Forelimb muscle (tissue), 1 donor: ENCODE results near the gene VPS51. TPM values are rescaled to one million over a fixed set of nuclear protein-coding genes. Genes with fewer than 3 reads are reported as not detected.
A peak's percentile ranks its signal among the peaks of the same experiment; 100 is the strongest.

Source experiments
- DNase-seq: peaks from one replicate; pipeline ENCODE4 v3.0.0-alpha.2; 2013; ENCODE audit warnings: low read depth
- polyA plus RNA-seq: library from polyadenylated mRNA; unstranded; fragments of 120-200 nt; gene quantifications from one replicate; pipeline ENCODE4 v1.2.1, GENCODE V29; 2013; ENCODE audit not compliant: insufficient read length

VPS51 gene
- 123 TPM for polyA plus RNA-seq

GRCh38 chr11:65095974-65096806, at the start of gene VPS51:
TSS of gene VPS51 (plus strand) at chr11:65096214. CDS start at chr11:65096251, 37 bp downstream.
- DNase-seq: peak; percentile 77

DNA sequence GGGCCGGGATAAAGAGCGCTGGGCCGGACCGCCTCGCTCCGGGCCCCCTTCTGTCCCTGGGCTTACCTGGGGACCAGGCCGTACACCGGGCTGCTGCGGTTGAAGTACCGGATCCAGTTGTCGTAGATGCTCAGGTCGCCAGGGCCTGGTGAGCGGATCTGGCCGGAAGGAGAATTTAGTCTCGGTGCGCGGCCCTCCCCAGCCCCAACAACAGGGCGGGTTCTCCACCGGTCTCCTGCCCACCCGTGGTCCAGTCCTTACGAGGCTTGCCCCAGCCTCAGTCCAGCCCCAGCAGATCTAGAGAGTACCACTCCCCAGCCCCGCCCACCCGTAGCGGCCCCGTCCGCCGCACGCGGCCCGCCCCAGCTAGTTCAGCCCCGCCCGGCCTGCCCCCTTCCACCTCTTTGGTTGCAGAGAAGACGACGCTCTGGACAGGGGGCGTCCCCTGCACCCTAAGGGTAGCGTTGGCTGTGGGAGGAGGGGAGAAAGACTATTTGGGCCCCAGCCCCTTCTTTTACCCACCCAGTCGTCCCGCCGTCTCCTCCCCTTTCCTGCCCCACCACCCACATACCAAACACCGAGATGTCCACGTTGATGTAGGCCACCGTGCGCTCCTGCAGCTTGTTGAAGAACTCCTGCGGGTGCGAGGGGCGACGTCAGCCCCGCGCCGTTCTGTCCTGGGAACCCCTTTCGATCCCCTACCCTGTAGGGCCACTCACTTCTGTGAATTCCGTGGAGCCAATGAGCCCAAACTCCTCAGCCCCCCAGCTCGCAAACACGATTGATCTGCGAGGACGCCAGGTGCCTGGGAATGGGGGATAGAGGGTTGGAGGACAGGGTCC, 48.2 kb upstream of the VPS51 start:
- DNase-seq: no peak

DNA sequence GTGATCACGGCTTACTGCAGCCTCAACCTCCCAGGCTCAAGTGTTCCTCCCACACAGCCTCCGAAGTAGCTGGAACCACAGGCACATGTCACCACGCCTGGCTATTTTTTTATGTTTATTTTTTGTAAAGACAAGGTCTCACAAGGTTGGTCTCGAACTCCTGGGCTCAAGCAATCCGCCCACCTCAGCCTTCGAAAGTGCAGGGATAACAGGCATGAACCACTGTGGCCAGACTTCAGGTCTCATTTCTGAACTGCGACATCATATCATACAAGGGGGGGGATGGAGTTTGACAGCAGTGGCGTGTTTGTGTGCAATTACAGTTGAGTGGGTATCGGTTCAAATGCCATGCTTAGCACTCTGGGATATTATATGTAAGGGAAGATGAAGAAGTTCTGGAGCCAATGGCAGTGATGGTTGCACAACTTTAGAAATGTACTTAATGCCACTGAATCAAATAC, 44.6 kb upstream of the VPS51 start:
- no peak for DNase-seq

- DNase-seq: no peak
These were observed 42.0 kb upstream of the VPS51 start for GRCh38 chr11:65053827-65054508.

- DNase-seq: no peak
These were observed 40.5 kb upstream of the VPS51 start for GRCh38 chr11:65055538-65055937.

GRCh38 chr11:65056999-65057398, 39.0 kb upstream of the VPS51 start:
- no peak for DNase-seq

DNA sequence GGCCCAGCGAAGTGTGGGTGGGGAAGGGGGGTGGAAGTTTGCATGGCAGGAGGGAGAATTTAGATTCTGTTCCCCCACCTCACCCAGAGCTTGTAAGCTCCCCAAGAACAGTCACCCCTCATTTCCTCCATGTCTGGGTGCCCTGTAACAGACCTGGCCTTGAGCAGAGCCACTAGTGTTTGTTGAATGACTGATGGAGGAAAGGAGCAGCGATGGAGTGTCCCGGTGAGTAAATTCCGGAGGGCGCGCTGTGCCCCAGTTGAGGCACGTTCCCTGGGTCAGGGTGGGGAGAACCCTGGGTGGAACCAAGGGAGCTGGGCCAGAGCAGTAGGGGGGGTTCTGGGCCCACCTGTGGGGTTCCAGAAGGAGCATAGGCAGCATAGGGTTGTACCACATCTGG, 38.5 kb upstream of the VPS51 start:
- DNase-seq: no peak

DNA sequence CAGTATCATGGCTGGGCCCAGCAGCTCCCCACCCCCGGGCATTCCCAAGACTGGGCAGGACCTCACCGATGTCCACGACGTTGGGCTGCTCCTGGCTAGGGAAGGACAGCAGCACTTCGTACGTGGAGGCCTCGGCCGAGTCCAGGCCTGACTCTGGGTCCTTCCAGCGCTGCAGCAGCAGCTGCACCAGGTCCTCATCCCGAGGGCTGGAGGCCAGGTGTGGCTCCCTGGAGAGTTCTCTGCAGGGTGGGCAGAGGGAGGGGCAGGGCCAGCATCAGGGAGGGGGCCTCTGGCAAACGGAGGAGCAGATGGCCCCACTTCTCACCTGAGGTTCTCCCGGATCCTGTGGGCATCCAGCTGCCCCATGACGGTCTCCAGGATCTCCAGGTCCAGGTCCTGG, 38.0 kb upstream of the VPS51 start:
- DNase-seq: no peak

GRCh38 chr11:65058419-65059054, 37.5 kb upstream of the VPS51 start, which contains the start of gene NAALADL1:
TSS of gene NAALADL1 (minus strand) at chr11:65058553. CDS start at chr11:65058521, 32 bp downstream.
- DNase-seq: no peak

GRCh38 chr11:65059523-65059922, 36.5 kb upstream of the VPS51 start:
- DNase-seq: no peak

- no peak for DNase-seq
These were observed 35.8 kb upstream of the VPS51 start for GRCh38 chr11:65059959-65060824.

DNA sequence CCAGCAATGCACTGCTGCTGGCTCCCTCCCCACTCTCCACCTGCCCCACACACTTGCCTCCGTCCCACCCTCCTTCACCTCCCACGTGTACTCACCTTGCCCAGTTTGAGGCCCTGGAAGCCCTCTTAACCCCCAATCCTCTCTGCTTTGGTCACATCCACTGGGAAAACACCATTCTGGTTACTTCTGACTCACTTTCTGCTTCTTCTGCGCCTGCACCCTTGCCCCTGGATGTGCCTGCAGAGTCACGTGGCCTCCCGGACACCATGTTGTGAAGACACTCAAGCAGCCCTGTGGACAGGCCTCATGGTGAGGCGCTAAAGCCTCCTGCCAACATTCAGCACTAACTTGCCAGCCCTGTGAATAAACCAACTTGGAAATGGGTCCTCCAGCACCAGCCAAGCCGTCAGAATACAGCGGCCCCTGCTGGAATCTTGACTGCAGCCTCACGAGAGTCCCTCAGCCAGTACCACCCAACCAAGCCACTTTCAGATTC, 35.1 kb upstream of the VPS51 start:
- no peak for DNase-seq

DNA sequence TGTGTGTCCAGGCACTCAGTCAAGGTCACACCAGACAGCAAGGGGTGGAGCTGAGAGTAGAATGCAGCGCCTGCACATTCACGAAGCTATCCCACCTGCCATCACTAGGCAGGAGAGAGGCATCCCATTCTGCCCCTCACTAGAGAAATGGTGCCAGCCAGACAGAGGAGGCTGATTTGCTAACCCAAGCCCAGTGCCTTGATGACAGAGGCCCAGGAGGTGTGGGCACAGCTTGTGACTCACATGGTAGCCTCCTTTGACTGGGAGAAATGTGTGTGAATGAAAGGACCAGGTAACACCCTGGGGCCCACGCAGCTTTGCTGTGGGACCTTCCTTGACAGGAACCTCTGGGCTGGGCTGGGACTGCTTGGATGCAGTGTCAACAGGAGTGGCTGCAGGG, 32.5 kb upstream of the VPS51 start:
- no peak for DNase-seq

DNA sequence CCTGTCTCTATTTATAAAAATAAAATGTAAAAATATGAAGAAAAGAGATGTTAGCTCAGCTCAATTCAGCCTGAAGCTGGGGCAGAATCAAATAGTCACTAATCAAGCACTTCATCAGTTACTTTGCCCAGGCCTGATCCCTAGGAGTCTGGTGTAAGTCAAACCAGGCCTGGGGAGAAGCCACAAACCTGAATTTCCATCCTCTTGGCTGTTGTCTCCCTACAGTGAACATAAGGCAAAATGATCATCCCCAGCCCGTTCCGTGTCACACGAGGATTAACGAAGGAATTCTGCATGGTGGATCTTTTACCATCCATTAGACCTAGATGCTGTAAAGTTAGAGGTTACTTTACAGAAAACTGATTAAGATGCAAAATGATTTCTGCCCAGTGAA, 31.2 kb upstream of the VPS51 start:
- DNase-seq: no peak

- DNase-seq: no peak
These were observed 30.2 kb upstream of the VPS51 start for GRCh38 chr11:65065851-65066250.

DNA sequence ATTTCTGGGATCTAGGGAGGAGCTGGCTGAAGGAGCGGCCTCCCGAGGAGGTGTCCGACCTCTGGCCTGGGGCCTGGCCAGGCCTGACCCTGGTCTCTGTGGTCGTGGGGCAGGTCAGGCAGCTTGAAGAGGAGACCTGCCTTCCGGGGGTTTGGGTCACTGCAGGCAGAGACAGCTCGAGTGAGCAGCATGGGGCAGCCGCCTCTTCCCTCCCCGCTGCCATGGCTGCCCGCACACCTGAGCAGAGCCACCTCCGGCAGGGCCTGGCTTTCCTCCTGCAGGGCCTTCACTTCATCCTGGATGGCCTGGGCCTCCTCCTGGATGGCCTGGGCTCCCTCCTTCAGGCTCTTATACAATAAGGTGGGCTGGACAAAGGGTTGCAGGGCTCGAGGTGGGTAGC, 29.7 kb upstream of the VPS51 start:
- no peak for DNase-seq

GRCh38 chr11:65066805-65067291, 29.2 kb upstream of the VPS51 start:
- no peak for DNase-seq

GRCh38 chr11:65067446-65067845, 28.6 kb upstream of the VPS51 start:
- no peak for DNase-seq

- DNase-seq: no peak
These were observed 26.8 kb upstream of the VPS51 start for GRCh38 chr11:65069217-65069616.
